SK-N-SH treated with all-trans-retinoic acid at 6 μM for 48 hours (cell line): Measurements from ENCODE around the gene UCN3.

Experiments used
- ATAC-seq: fragments of 200-7000 bp; cut with Tn5 transposase; 3 replicates; pipeline ENCODE4 v1.9.1; 2020; ENCODE audit warnings: mild to moderate bottlenecking, moderate library complexity
- BACH2 ChIP-seq: fragments of 250-450 bp; sonication (Bioruptor Pico); IDR thresholded peaks from 2 replicates; pipeline ENCODE4 v1.9.0; 2021; ENCODE audit warnings: mild to moderate bottlenecking, borderline replicate concordance
- CSDC2 ChIP-seq: fragments of 250-450 bp; sonication (Bioruptor Pico); IDR thresholded peaks from 2 replicates; pipeline ENCODE4 v1.5.0; 2020; ENCODE audit warnings: mild to moderate bottlenecking, moderate library complexity
- ESRRG ChIP-seq: fragments of 250-450 bp; sonication (Bioruptor Pico); IDR thresholded peaks from 2 replicates; pipeline ENCODE4 v1.6.1; 2021; ENCODE audit warnings: mild to moderate bottlenecking
- GLIS3 ChIP-seq: fragments of 250-450 bp; sonication (Bioruptor Pico); IDR thresholded peaks from 2 replicates; pipeline ENCODE4 v1.5.0; 2020; ENCODE audit warnings: mild to moderate bottlenecking, moderate library complexity
- ISL1 ChIP-seq: fragments of 250-450 bp; sonication (Bioruptor Pico); IDR thresholded peaks from 2 replicates; pipeline ENCODE4 v2.1.2; 2022; ENCODE audit warnings: mild to moderate bottlenecking, moderate library complexity
- POU6F1 ChIP-seq: fragments of 250-450 bp; sonication (Bioruptor Pico); IDR thresholded peaks from 2 replicates; pipeline ENCODE4 v1.8.0; 2021; ENCODE audit warnings: low read depth, mild to moderate bottlenecking, moderate library complexity, borderline replicate concordance
- PPARA ChIP-seq: fragments of 250-450 bp; sonication (Bioruptor Pico); IDR thresholded peaks from 2 replicates; pipeline ENCODE4 v1.5.0; 2020; ENCODE audit warnings: mild to moderate bottlenecking, borderline replicate concordance
- RARB ChIP-seq: fragments of 250-450 bp; sonication (Bioruptor Pico); IDR thresholded peaks from 2 replicates; pipeline ENCODE4 v1.8.0; 2021; ENCODE audit warnings: mild to moderate bottlenecking, moderate library complexity
- SNAI2 ChIP-seq: fragments of 250-450 bp; sonication (Bioruptor Pico); IDR thresholded peaks from 2 replicates; pipeline ENCODE4 v1.5.0; 2020; ENCODE audit warnings: mild to moderate bottlenecking, moderate library complexity
- TCF4 ChIP-seq: fragments of 250-450 bp; sonication (Bioruptor Pico); IDR thresholded peaks from 2 replicates; pipeline ENCODE4 v1.8.0; 2021; ENCODE audit warnings: mild to moderate bottlenecking, moderate library complexity, borderline replicate concordance
- TOX ChIP-seq: fragments of 250-450 bp; sonication (Bioruptor Pico); IDR thresholded peaks from 2 replicates; pipeline ENCODE4 v1.8.0; 2021; ENCODE audit warnings: mild to moderate bottlenecking, moderate library complexity, borderline replicate concordance
- TSHZ2 ChIP-seq: fragments of 250-450 bp; sonication (Bioruptor Pico); IDR thresholded peaks from 2 replicates; pipeline ENCODE4 v1.5.0; 2020; ENCODE audit warnings: mild to moderate bottlenecking, moderate library complexity
- ZC3H10 ChIP-seq: fragments of 250-450 bp; sonication (Bioruptor Pico); IDR thresholded peaks from 2 replicates; pipeline ENCODE4 v1.5.1; 2021; ENCODE audit warnings: mild to moderate bottlenecking, moderate library complexity
- ZFP3 ChIP-seq: fragments of 250-450 bp; sonication (Bioruptor Pico); IDR thresholded peaks from 2 replicates; pipeline ENCODE4 v1.5.0; 2020; ENCODE audit warnings: mild to moderate bottlenecking, moderate library complexity
- ZFP30 ChIP-seq: fragments of 450-650 bp; formaldehyde crosslinking; IDR thresholded peaks from 2 replicates; pipeline ENCODE4 v1.5.0; 2022; ENCODE audit warnings: mild to moderate bottlenecking, moderate library complexity
- ZNF565 ChIP-seq: fragments of 450-650 bp; formaldehyde crosslinking; conservative IDR thresholded peaks from 2 replicates; pipeline ENCODE4 v1.5.0; 2020; ENCODE audit warnings: low read depth, mild to moderate bottlenecking, moderate library complexity
- ZNF70 ChIP-seq: fragments of 450-650 bp; formaldehyde crosslinking; IDR thresholded peaks from 2 replicates; pipeline ENCODE4 v1.5.0; 2020; ENCODE audit warnings: mild to moderate bottlenecking, moderate library complexity
- ZNF8 ChIP-seq: fragments of 450-650 bp; formaldehyde crosslinking; IDR thresholded peaks from 2 replicates; pipeline ENCODE4 v1.5.0; 2020; ENCODE audit warnings: mild to moderate bottlenecking, moderate library complexity
- TF ChIP-seq, protein P1 (sequence below): fragments of 250-450 bp; sonication (Bioruptor Pico); IDR thresholded peaks from 2 replicates; pipeline ENCODE4 v1.8.0; 2020; ENCODE audit warnings: mild to moderate bottlenecking, moderate library complexity, borderline replicate concordance
- TF ChIP-seq, protein P2 (sequence below): fragments of 250-450 bp; sonication (Bioruptor Pico); IDR thresholded peaks from 2 replicates; pipeline ENCODE4 v1.5.1; 2020; ENCODE audit warnings: low read depth, mild to moderate bottlenecking, moderate library complexity
- TF ChIP-seq, protein P3 (sequence below): fragments of 250-450 bp; sonication (Bioruptor Pico); IDR thresholded peaks from 2 replicates; pipeline ENCODE4 v1.5.1; 2021; ENCODE audit warnings: mild to moderate bottlenecking, moderate library complexity

UCN3 gene

GRCh38 chr10:5393529-5393928 is 28.8 kb downstream of the UCN3 start:
- ATAC-seq: no peak
- no peak for TF ChIP-seq RARB (CRISPR knock-in tag)
- TF ChIP-seq SNAI2 (CRISPR knock-in tag): no peak
- no peak for TF ChIP-seq POU6F1
- no peak for TF ChIP-seq ZFP30 (CRISPR knock-in tag)
- no peak for TF ChIP-seq TOX (CRISPR knock-in tag)
- no peak for TF ChIP-seq CSDC2 (CRISPR knock-in tag)
- no peak for TF ChIP-seq ZNF70 (CRISPR knock-in tag)
- TF ChIP-seq TSHZ2 (CRISPR knock-in tag): no peak
- TF ChIP-seq, protein P1, sequence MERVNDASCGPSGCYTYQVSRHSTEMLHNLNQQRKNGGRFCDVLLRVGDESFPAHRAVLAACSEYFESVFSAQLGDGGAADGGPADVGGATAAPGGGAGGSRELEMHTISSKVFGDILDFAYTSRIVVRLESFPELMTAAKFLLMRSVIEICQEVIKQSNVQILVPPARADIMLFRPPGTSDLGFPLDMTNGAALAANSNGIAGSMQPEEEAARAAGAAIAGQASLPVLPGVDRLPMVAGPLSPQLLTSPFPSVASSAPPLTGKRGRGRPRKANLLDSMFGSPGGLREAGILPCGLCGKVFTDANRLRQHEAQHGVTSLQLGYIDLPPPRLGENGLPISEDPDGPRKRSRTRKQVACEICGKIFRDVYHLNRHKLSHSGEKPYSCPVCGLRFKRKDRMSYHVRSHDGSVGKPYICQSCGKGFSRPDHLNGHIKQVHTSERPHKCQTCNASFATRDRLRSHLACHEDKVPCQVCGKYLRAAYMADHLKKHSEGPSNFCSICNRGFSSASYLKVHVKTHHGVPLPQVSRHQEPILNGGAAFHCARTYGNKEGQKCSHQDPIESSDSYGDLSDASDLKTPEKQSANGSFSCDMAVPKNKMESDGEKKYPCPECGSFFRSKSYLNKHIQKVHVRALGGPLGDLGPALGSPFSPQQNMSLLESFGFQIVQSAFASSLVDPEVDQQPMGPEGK (CRISPR knock-in tag): no peak
- TF ChIP-seq, protein P2, sequence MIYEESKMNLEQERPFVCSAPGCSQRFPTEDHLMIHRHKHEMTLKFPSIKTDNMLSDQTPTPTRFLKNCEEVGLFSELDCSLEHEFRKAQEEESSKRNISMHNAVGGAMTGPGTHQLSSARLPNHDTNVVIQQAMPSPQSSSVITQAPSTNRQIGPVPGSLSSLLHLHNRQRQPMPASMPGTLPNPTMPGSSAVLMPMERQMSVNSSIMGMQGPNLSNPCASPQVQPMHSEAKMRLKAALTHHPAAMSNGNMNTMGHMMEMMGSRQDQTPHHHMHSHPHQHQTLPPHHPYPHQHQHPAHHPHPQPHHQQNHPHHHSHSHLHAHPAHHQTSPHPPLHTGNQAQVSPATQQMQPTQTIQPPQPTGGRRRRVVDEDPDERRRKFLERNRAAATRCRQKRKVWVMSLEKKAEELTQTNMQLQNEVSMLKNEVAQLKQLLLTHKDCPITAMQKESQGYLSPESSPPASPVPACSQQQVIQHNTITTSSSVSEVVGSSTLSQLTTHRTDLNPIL (CRISPR knock-in tag): no peak
- no peak for TF ChIP-seq GLIS3 (CRISPR knock-in tag)
- no peak for TF ChIP-seq ZNF8 (CRISPR knock-in tag)
- TF ChIP-seq ZFP3: no peak
- TF ChIP-seq TCF4 (CRISPR knock-in tag): no peak
- TF ChIP-seq PPARA (CRISPR knock-in tag): no peak
- no peak for TF ChIP-seq ZNF565

DNA sequence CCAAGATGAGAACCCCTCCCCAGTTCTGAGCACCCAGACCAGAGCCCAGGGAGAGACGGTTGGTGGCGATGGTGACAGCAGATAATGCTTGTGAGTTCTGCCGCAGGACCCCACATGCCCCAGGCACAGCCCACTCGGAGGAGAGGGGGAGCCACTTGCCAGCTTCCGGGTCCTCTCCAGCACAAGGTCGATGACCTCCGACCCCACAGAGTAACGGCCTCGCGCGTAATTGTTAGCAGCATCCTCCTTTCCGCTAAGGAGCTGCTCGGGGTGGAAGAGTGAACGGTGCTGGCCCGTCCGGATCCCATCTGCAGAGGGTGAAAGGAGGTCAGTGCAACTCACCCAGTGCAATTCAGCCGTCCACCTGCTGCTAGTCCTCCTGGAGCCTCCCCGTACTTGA is 30.4 kb downstream of the UCN3 start:
- TF ChIP-seq ZNF8 (CRISPR knock-in tag): no peak
- TF ChIP-seq ZFP30 (CRISPR knock-in tag): no peak
- no peak for TF ChIP-seq ESRRG
- TF ChIP-seq TOX (CRISPR knock-in tag): no peak
- ATAC-seq: no peak

DNA sequence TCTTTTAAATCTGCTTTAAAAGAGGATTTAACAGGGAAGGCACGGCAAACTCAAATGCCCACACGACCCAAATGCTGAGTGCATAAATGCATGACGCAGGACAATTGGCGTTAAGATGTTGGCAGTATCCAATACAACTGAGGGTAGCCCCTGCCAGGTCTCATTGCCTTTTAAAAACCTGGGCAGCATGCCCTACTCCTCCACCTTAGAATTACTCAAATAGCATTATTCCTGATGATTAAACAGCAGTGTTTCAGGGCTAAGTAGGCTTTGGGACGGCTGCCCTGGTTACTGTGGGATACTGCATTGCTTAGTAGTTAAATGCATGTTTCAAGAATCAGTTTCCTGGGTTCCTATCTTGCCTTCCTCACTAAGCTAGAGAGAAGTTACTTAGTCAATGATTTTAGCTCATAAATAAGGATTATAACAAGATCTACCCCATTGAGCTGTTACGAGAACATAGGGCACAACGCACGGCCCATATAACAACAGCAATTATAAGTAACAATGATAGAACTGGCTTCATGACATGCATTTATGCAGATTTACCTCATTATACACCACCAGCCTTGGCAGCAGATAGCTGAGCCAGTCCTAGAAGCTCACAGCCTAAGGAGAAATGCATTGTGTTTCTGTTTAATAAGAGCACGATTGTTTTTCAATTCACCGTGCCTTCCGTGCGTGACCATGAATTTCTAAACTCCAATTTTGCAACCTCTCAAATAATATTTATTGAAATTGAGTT is 32.0 kb downstream of the UCN3 start:
- TF ChIP-seq SNAI2 (CRISPR knock-in tag) (no peak), POU6F1 (no peak), BACH2 (CRISPR knock-in tag) (no peak), ISL1 (no peak), TCF4 (CRISPR knock-in tag) (no peak), ZNF8 (CRISPR knock-in tag) (no peak), TSHZ2 (CRISPR knock-in tag) (no peak), ZC3H10 (CRISPR knock-in tag) (no peak), RARB (CRISPR knock-in tag) (no peak), ESRRG (no peak)
- TF ChIP-seq, protein P3, sequence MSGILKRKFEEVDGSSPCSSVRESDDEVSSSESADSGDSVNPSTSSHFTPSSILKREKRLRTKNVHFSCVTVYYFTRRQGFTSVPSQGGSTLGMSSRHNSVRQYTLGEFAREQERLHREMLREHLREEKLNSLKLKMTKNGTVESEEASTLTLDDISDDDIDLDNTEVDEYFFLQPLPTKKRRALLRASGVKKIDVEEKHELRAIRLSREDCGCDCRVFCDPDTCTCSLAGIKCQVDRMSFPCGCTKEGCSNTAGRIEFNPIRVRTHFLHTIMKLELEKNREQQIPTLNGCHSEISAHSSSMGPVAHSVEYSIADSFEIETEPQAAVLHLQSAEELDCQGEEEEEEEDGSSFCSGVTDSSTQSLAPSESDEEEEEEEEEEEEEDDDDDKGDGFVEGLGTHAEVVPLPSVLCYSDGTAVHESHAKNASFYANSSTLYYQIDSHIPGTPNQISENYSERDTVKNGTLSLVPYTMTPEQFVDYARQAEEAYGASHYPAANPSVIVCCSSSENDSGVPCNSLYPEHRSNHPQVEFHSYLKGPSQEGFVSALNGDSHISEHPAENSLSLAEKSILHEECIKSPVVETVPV (CRISPR knock-in tag): no peak
- TF ChIP-seq, protein P1 (CRISPR knock-in tag): no peak
- no peak for ATAC-seq
